Natural killer cell (primary cell): ENCODE results near the gene PCSK4. TPM values are rescaled to one million over a fixed set of nuclear protein-coding genes. Genes with fewer than 3 reads are reported as not detected.
"Not testable (repeated sequence)": the region's sequence is repeated elsewhere in the genome, so short reads cannot be mapped to it uniquely, and the experiment has no call there.

Source experiments
- ATAC-seq, 3 donors: fragments of 150-1000 bp in 2 of 3; fragments of 200-7000 bp in 1 of 3; cut with Tn5 transposase; 1 replicate in 1 of 3; 2 replicates in 2 of 3; pipeline ENCODE4 v1.10.0; 2021; ENCODE audit warnings: mild to moderate bottlenecking in 2 of 3, moderate library complexity in 2 of 3
- DNase-seq, 2 donors: peaks; one replicate each; pipeline versions ENCODE4 v3.0.0 to v3.0.0-alpha.2; 2013 to 2021; ENCODE audit warnings: mixed read lengths in 1 of 2
- H3K27ac ChIP-seq: one replicate; pipeline ENCODE4 v1.5.1; 2013; ENCODE audit warnings: mild to moderate bottlenecking, low read length
- H3K27me3 ChIP-seq: one replicate; pipeline ENCODE4 v1.6.1; 2013; ENCODE audit warnings: low read length; ENCODE audit not compliant: control insufficient read depth, insufficient read depth
- H3K36me3 ChIP-seq: one replicate; pipeline ENCODE4 v1.6.1; 2013; ENCODE audit warnings: low read length; ENCODE audit not compliant: control insufficient read depth, insufficient read depth
- H3K4me1 ChIP-seq: one replicate; pipeline ENCODE4 v1.6.1; 2013; ENCODE audit warnings: low read length; ENCODE audit not compliant: control insufficient read depth, insufficient read depth
- H3K4me3 ChIP-seq: one replicate; pipeline ENCODE4 v1.5.1; 2013; ENCODE audit warnings: low read length
- H3K9me3 ChIP-seq: one replicate; pipeline ENCODE4 v1.6.1; 2013; ENCODE audit warnings: low read length; ENCODE audit not compliant: control insufficient read depth, insufficient read depth
- H3K27ac Mint-ChIP-seq, 2 donors: one replicate each; pipeline ENCODE4 v1.8.0; 2022; ENCODE audit warnings: mild to moderate bottlenecking in 2 of 2, mixed read lengths in 2 of 2, moderate library complexity in 1 of 2
- H3K27me3 Mint-ChIP-seq, 2 donors: one replicate each; pipeline ENCODE4 v1.8.0; 2022; ENCODE audit warnings: low read depth in 2 of 2, mixed read lengths in 2 of 2
- H3K36me3 Mint-ChIP-seq: one replicate; pipeline ENCODE4 v1.8.0; 2022; ENCODE audit warnings: mixed read lengths
- H3K4me1 Mint-ChIP-seq, 2 donors: one replicate each; pipeline ENCODE4 v1.8.0; 2022; ENCODE audit warnings: mixed read lengths in 2 of 2
- H3K4me3 Mint-ChIP-seq: one replicate; pipeline ENCODE4 v1.8.0; 2022; ENCODE audit warnings: mild to moderate bottlenecking, moderate library complexity, mixed read lengths
- H3K9me3 Mint-ChIP-seq, 2 donors: one replicate each; pipeline ENCODE4 v1.8.0; 2022; ENCODE audit warnings: mixed read lengths in 2 of 2
- WGBS: methylation state at CpG from one replicate; pipeline ENCODE4 v1.1.7; 2013; ENCODE audit warnings: missing lambda C conversion rate; ENCODE audit not compliant: insufficient coverage; 5-methylcytosine and 5-hydroxymethylcytosine counted together
- intact Hi-C: fragments of 100-400 bp; cut with micrococcal nuclease; formaldehyde crosslinking; loops from one replicate; pipeline ENCODE4 v1.14.2; 2022
- total RNA-seq, 4 donors: library from RNA; stranded (reverse); fragments of 120-200 nt in 1 of 4; gene quantifications; one replicate each; pipeline versions ENCODE4 v1.2.3 to v1.2.4, GENCODE V29; 2013 to 2022
- TF ChIP-seq, protein P1 (sequence below): fragments of 200-600 bp; IDR thresholded peaks from one replicate; pipeline ENCODE4 v1.8.0; 2022; ENCODE audit warnings: antibody characterized with exemption

PCSK4 gene
- total RNA-seq, 3 donors from 2014 or later (not counting 1 experiment from before 2014, with no cell fraction given): 4.1 to 6.0 (median 5.3) TPM

DNA sequence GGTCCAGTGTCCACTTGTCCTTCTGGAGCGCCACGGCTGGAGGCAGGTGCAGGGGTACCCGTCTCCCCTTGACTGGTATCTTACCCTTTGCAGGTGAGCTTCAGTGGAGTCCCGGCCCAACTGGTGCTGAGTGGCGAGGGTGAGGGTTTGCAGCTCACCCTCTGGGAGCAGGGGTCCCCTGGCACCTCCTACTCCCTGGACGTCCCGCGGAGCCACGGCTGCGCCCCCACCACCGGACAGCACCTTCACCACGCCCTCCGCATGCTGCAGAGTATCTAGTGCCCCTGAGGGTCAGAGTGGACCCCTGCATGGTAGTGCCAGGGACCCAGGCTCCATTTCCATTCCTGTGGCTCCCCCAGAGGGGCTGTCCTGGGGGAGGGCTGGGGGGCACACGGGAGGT is 44.8 kb upstream of the PCSK4 start:
- Mint-ChIP-seq H3K4me1 (no peaks in the 10 kb centered on the region), H3K36me3 (no peaks in the 10 kb centered on the region), H3K9me3 (no peaks in the 10 kb centered on the region), H3K27me3 (peaks cover 0 to 4% of the 10 kb centered on the region in 2 donors), H3K27ac (no peak overlapping the region), H3K4me3 (no peak overlapping the region)
- no peaks in the 10 kb centered on the region for H3K27me3 ChIP-seq
- ATAC-seq (no peak), DNase-seq (no peak)
- no peaks in the 10 kb centered on the region for H3K36me3 ChIP-seq
- intact Hi-C loops: no loop called here
- H3K4me1 ChIP-seq: no peaks in the 10 kb centered on the region
- 87% methylated on average over 14 of the region's 14 CpGs for WGBS
- H3K27ac ChIP-seq: no peak overlapping the region
- TF ChIP-seq, protein P1, sequence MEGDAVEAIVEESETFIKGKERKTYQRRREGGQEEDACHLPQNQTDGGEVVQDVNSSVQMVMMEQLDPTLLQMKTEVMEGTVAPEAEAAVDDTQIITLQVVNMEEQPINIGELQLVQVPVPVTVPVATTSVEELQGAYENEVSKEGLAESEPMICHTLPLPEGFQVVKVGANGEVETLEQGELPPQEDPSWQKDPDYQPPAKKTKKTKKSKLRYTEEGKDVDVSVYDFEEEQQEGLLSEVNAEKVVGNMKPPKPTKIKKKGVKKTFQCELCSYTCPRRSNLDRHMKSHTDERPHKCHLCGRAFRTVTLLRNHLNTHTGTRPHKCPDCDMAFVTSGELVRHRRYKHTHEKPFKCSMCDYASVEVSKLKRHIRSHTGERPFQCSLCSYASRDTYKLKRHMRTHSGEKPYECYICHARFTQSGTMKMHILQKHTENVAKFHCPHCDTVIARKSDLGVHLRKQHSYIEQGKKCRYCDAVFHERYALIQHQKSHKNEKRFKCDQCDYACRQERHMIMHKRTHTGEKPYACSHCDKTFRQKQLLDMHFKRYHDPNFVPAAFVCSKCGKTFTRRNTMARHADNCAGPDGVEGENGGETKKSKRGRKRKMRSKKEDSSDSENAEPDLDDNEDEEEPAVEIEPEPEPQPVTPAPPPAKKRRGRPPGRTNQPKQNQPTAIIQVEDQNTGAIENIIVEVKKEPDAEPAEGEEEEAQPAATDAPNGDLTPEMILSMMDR: no peak
- no peak overlapping the region for H3K4me3 ChIP-seq
- no peaks in the 10 kb centered on the region for H3K9me3 ChIP-seq

DNA sequence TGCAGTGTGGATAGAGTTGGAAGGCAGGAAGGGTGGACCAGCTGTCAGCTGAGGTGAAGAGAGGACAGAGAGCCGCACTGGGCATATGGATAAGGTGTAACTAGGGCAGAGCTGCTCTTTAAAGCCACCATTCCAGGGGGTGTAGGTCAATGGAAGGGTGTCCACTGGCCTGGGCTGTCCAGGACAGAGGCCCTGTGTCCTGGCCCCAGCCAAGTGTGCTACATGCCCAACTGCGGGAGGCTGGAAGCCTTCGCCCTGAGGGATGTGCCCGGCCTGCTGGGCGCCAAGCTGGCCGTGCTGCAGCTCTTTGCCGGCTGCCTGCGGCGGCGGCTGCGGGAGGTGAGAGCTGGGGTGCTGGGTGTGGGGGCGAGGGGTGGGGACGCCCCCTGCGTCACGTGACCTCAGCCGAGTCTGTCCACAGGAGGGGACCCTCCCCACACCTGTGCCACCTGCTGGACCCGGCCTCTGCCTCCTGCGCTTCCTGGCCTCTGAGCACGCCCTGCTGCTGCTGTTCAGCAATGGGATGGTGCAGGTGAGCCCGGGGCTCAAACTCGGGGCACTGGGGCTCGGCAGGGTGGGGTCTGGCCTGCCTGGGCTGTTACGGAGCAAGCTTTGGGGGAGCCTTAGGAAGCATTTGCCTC is 43.5 kb upstream of the PCSK4 start:
- DNase-seq (no peak), ATAC-seq (no peak)
- WGBS: 77% methylated on average over 23 of the region's 23 CpGs
- TF ChIP-seq, protein P1: no peak
- Histone ChIP-seq H3K27me3 (no peaks in the 10 kb centered on the region), H3K36me3 (no peaks in the 10 kb centered on the region), H3K4me3 (no peak overlapping the region), H3K4me1 (no peaks in the 10 kb centered on the region), H3K27ac (no peak overlapping the region), H3K9me3 (no peaks in the 10 kb centered on the region)
- intact Hi-C loops: no loop called here
- Mint-ChIP-seq H3K27ac (no peak overlapping the region), H3K4me3 (no peak overlapping the region), H3K27me3 (peaks cover 0 to 4% of the 10 kb centered on the region in 2 donors), H3K9me3 (no peaks in the 10 kb centered on the region), H3K4me1 (no peaks in the 10 kb centered on the region), H3K36me3 (no peaks in the 10 kb centered on the region)

DNA sequence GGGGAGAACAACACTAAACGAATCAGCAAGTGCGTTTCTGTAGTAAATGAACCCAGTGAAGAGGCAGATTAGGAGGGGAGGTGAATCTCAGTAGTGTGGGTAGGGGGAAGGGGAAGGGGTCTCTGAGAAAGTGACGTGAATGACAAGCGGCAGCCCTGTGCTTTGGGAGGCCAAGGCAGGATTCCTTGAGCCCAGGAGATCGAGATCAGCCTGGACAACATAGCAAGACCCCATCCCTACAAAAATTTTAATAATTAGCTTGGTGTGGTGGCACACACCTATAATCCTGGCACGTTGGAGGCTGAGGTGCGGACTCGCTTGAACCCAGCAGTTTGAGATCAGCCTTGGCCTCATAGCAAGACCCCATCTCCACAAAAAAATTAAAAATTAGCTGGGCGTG is 41.9 kb upstream of the PCSK4 start:
- intact Hi-C loops: no loop called here
- Histone ChIP-seq H3K27ac (no peak overlapping the region), H3K4me3 (no peak overlapping the region), H3K4me1 (no peaks in the 10 kb centered on the region), H3K36me3 (no peaks in the 10 kb centered on the region), H3K27me3 (no peaks in the 10 kb centered on the region), H3K9me3 (no peaks in the 10 kb centered on the region)
- no peak for DNase-seq
- H3K27ac Mint-ChIP-seq: no peak overlapping the region
- TF ChIP-seq, protein P1: no peak
- ATAC-seq: no peak
- 84% methylated on average over 9 of the region's 9 CpGs for WGBS
- H3K4me3 Mint-ChIP-seq: no peak overlapping the region
- H3K36me3 Mint-ChIP-seq: no peaks in the 10 kb centered on the region
- H3K9me3 Mint-ChIP-seq: no peaks in the 10 kb centered on the region
- H3K4me1 Mint-ChIP-seq: no peaks in the 10 kb centered on the region
- H3K27me3 Mint-ChIP-seq: peaks cover 0 to 9% of the 10 kb centered on the region in 2 donors

DNA sequence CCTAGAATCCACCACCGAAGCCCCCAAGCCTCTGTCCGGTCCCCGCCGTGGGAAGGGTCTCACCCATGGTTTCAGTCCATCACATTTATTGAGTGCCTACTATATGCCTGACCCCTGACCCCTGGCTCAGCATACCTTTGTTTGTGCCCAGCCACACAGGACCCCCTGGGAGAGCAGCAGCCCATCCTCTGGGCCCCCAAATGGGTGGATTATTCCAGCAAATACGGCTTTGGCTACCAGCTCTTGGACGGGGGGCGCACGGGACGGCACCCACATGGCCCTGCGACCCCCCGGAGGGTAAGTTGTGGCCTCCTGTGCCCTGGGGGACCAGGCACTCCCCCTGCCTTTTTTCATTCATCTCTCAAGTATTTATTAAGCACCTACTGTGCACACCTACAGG is 41.4 kb upstream of the PCSK4 start:
- Histone ChIP-seq H3K4me3 (no peak overlapping the region), H3K27me3 (no peaks in the 10 kb centered on the region), H3K4me1 (no peaks in the 10 kb centered on the region), H3K9me3 (no peaks in the 10 kb centered on the region), H3K27ac (no peak overlapping the region), H3K36me3 (no peaks in the 10 kb centered on the region)
- ATAC-seq (no peak), DNase-seq (no peak)
- no peaks in the 10 kb centered on the region for H3K4me1 Mint-ChIP-seq
- no peaks in the 10 kb centered on the region for H3K9me3 Mint-ChIP-seq
- WGBS: 93% methylated on average over 11 of the region's 11 CpGs
- TF ChIP-seq, protein P1: no peak
- no peak overlapping the region for H3K27ac Mint-ChIP-seq
- H3K27me3 Mint-ChIP-seq: peaks cover 0 to 12% of the 10 kb centered on the region in 2 donors
- intact Hi-C loops: no loop called here
- no peaks in the 10 kb centered on the region for H3K36me3 Mint-ChIP-seq
- H3K4me3 Mint-ChIP-seq: no peak overlapping the region

DNA sequence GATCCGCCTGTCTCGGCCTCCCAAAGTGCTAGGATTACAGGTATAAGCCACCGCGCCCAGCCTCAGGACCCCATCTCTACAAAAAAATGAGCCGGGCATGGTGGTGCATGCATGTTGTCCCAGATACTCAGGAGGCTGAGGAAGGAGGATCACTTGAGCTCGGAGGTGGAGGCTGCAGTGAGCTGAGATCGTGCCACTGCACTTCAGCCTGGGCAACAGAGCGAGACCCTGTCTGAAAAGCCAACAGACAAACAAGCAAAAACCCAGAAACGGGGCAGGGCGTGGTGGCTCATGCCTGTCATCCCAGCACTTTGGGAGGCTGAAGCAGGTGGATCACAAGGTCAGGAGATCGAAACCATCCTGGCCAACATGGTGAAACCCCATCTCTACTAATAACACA is 40.7 kb upstream of the PCSK4 start:
- H3K9me3 ChIP-seq, ATAC-seq, H3K9me3 Mint-ChIP-seq, H3K4me1 Mint-ChIP-seq, H3K4me3 ChIP-seq, H3K27ac Mint-ChIP-seq, H3K36me3 ChIP-seq, H3K36me3 Mint-ChIP-seq, H3K27me3 ChIP-seq, H3K4me1 ChIP-seq, intact Hi-C loops, DNase-seq, H3K4me3 Mint-ChIP-seq, H3K27ac ChIP-seq: not testable (repeated sequence)
- 91% methylated on average over 11 of the region's 11 CpGs for WGBS
- H3K27me3 Mint-ChIP-seq: peaks cover 7 to 19% of the 10 kb centered on the region in 2 donors
